Right cardiac atrium (tissue), 5 donors: ENCODE measurements around the gene ABCC1. TPM values are rescaled to one million over a fixed set of nuclear protein-coding genes. Genes with fewer than 3 reads are reported as not detected.
A peak's percentile ranks its signal among the peaks of the same experiment; 100 is the strongest.
"Not testable (repeated sequence)": the region's sequence is repeated elsewhere in the genome, so short reads cannot be mapped to it uniquely, and the experiment has no call there.

Experiments used
- ATAC-seq, 2 donors: fragments of 200-7000 bp; cut with Tn5 transposase; one replicate each; pipeline versions ENCODE4 v1.8.0 to v1.9.1; 2020; ENCODE audit warnings: moderate library complexity in 2 of 2, mild to moderate bottlenecking in 1 of 2
- DNase-seq, 3 donors: peaks; one replicate each; pipeline ENCODE4 v3.0.0-alpha.2; 2020
- H3K27ac ChIP-seq: one replicate; pipeline ENCODE4 v1.5.1; 2013; ENCODE audit warnings: mild to moderate bottlenecking, low read length, control low read depth, moderate library complexity
- H3K27me3 ChIP-seq: one replicate; pipeline ENCODE4 v1.6.1; 2013; ENCODE audit not compliant: control insufficient read depth, insufficient read depth
- H3K4me1 ChIP-seq: one replicate; pipeline ENCODE4 v1.6.1; 2013; ENCODE audit warnings: low read length; ENCODE audit not compliant: control insufficient read depth, insufficient read depth
- H3K4me3 ChIP-seq: one replicate; pipeline ENCODE4 v1.5.1; 2013; ENCODE audit warnings: low read length, control low read depth
- H3K9me3 ChIP-seq: one replicate; pipeline ENCODE4 v1.6.1; 2013; ENCODE audit warnings: low read length; ENCODE audit not compliant: control insufficient read depth
- WGBS: extraction: QIAGEN DNeasy Blood & Tissue Kit; methylation state at CpG from one replicate; pipeline ENCODE4 v1.1.7; 2013; 5-methylcytosine and 5-hydroxymethylcytosine counted together
- intact Hi-C, 4 donors: fragments of 100-400 bp; cut with DNase I; formaldehyde crosslinking; loops; one replicate each; pipeline versions ENCODE4 v1.11.0 to v1.14.0; 2022 to 2023
- polyA plus RNA-seq: library from polyadenylated mRNA; stranded (reverse); fragments of 200-250 nt; gene quantifications from one replicate; pipeline ENCODE4 v1.2.3, GENCODE V29; 2013
- total RNA-seq, 4 donors: library from RNA; stranded (reverse); fragmentation: NEBNext Ultra II Directional; extraction: Animal tissue kit (Norgen Biotek cat#: 25700); gene quantifications; one replicate each; pipeline ENCODE4 v1.2.1, GENCODE V29; 2021
- donor health status: healthy with polysubstance abuse.
- donor health status: DM: no; HTN: yes; CAD: no.
- donor health status: DM: no; HTN: no; CAD: no.
- donor health status: DM: no; HTN: yes; CAD: no; lungs with severe emphysema.
- donor health status: DM: yes; HTN: yes; CAD: no.

Gene ABCC1
- total and polyA plus RNA-seq, 5 donors, result 9.7 to 30.9 (median 24.4) TPM

DNA sequence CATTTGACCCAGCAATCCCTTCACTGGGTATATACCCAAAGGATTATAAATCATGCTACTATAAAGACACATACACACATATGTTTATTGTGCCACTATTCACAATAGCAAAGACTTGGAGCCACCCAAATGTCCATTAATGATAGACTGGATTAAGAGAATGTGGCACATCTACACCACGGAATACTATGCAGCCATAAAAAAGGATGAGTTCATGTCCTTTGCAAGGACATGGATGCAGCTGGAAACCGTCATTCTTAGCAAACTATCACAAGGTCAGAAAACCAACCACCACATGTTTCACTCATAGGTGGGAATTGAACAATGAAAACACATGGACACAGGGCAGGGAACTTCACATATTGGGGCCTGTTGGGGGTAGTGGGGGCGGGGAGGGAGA is 31.1 kb upstream of the ABCC1 start:
- H3K4me1 ChIP-seq, H3K9me3 ChIP-seq, H3K4me3 ChIP-seq, intact Hi-C loops, H3K27me3 ChIP-seq, H3K27ac ChIP-seq, DNase-seq, ATAC-seq: not testable (repeated sequence)
- WGBS, result 83% methylated on average over 3 of the region's 3 CpGs

- H3K27me3 ChIP-seq, result no peaks in the 10 kb centered on the region
- no peak overlapping the region for H3K4me3 ChIP-seq
- intact Hi-C loops, result no loop called here
- H3K4me1 ChIP-seq, result no peaks in the 10 kb centered on the region
- 97% methylated on average over 6 of the region's 6 CpGs for WGBS
- no peak overlapping the region for H3K27ac ChIP-seq
- ATAC-seq (no peak), DNase-seq (no peak)
- H3K9me3 ChIP-seq, result no peaks in the 10 kb centered on the region
Measured at GRCh38 chr16:15919331-15919730, 30.1 kb upstream of the ABCC1 start.

- whole genome bisulfite sequencing, result 94% methylated on average over 13 of the region's 13 CpGs
- no peak for ATAC-seq
- Histone ChIP-seq H3K4me3 (no peak overlapping the region), H3K4me1 (no peaks in the 10 kb centered on the region), H3K9me3 (no peaks in the 10 kb centered on the region), H3K27me3 (no peaks in the 10 kb centered on the region), H3K27ac (no peak overlapping the region)
- intact Hi-C loops, result no loop called here
- DNase-seq, result no peak
Measured at GRCh38 chr16:15924996-15925395, 24.4 kb upstream of the ABCC1 start.

- no peaks in the 10 kb centered on the region for H3K27me3 ChIP-seq
- H3K27ac ChIP-seq, result no peak overlapping the region
- H3K4me3 ChIP-seq, result no peak overlapping the region
- 75% methylated on average over 9 of the region's 9 CpGs for WGBS
- no peak for ATAC-seq
- no peaks in the 10 kb centered on the region for H3K9me3 ChIP-seq
- intact Hi-C loops, result no loop called here
- DNase-seq, result no peak
- no peaks in the 10 kb centered on the region for H3K4me1 ChIP-seq
Measured at GRCh38 chr16:15925631-15926030, 23.8 kb upstream of the ABCC1 start.

- Histone ChIP-seq H3K4me1 (no peaks in the 10 kb centered on the region), H3K27me3 (no peaks in the 10 kb centered on the region), H3K9me3 (no peaks in the 10 kb centered on the region), H3K4me3 (no peak overlapping the region), H3K27ac (no peak overlapping the region)
- ATAC-seq (no peak), DNase-seq (no peak)
- WGBS, result 94% methylated on average over 18 of the region's 18 CpGs
- intact Hi-C loops, result no loop called here
Measured at GRCh38 chr16:15928261-15929104, 20.9 kb upstream of the ABCC1 start.

DNA sequence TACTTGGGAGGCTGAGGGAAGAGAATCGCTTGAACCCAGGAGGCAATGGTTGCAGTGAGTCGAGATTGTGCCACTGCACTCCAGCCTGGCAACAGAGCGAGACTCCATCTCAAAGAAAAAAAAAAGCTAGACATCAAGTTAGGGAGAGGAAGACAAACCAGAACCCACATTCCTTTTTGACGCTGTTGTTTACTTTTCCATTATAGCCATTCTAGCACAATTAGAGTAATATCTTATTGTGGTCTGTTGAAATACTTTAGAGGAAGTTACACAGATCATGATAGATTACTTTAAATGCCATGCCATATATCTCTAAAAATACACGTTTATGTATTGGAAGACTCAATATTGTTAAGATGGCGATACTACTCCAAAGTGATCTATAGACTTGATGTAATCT is 16.5 kb upstream of the ABCC1 start:
- Histone ChIP-seq H3K4me3 (no peak overlapping the region), H3K27ac (no peak overlapping the region), H3K9me3 (no peaks in the 10 kb centered on the region), H3K27me3 (no peaks in the 10 kb centered on the region), H3K4me1 (no peaks in the 10 kb centered on the region)
- DNase-seq (no peak), ATAC-seq (no peak)
- intact Hi-C loops, result no loop called here
- WGBS, result 79% methylated on average over 6 of the region's 6 CpGs

- no peak overlapping the region for H3K27ac ChIP-seq
- no peaks in the 10 kb centered on the region for H3K9me3 ChIP-seq
- no peaks in the 10 kb centered on the region for H3K27me3 ChIP-seq
- intact Hi-C loops, result no loop called here
- H3K4me3 ChIP-seq, result no peak overlapping the region
- H3K4me1 ChIP-seq, result no peaks in the 10 kb centered on the region
- ATAC-seq, result no peak
- no peak for DNase-seq
- WGBS, result 78% methylated on average over 4 of the region's 4 CpGs
Measured at GRCh38 chr16:15933781-15934180, 15.6 kb upstream of the ABCC1 start.

DNA sequence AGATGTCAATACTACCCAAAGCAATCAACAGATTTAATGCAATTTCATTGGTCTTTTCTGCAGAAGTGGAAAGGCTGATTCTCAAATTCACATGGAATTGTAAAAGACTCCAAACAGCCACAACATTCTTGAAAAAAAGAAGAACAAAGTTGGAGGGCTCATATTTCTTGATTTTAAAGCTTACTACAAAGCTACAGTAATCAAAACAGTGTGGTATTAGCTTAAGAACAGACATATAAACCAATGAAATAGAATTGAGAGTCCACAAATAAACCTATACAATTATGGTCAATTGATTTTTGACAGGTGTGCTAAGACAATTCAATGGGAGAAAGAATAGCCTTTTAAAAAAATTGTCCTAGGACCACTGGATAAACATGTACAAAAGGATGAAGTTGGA is 14.4 kb upstream of the ABCC1 start:
- Histone ChIP-seq H3K9me3 (no peaks in the 10 kb centered on the region), H3K27ac (no peak overlapping the region), H3K27me3 (no peaks in the 10 kb centered on the region), H3K4me1 (no peaks in the 10 kb centered on the region), H3K4me3 (no peak overlapping the region)
- ATAC-seq (no peak), DNase-seq (no peak)
- intact Hi-C loops, result no loop called here

- H3K4me3 ChIP-seq, ATAC-seq, H3K27me3 ChIP-seq, H3K4me1 ChIP-seq, intact Hi-C loops, H3K9me3 ChIP-seq, H3K27ac ChIP-seq: not testable (repeated sequence)
- peak in 1 of 3 donors; percentile 58 for DNase-seq
- WGBS, result 88% methylated on average over 6 of the region's 6 CpGs
Measured at GRCh38 chr16:15936809-15937208, 12.6 kb upstream of the ABCC1 start.

GRCh38 chr16:15942931-15943690 is 6.3 kb upstream of the ABCC1 start:
- DNase-seq (no peak), ATAC-seq (no peak)
- intact Hi-C loops, result loop anchor here in 1 of 4 donors (10.0 kb wide), 1 partner anchor 52 kb away; no protein-coding TSS in a partner anchor
- H3K4me3 ChIP-seq, result no peak overlapping the region
- no peak overlapping the region for H3K27ac ChIP-seq
- H3K9me3 ChIP-seq, result no peaks in the 10 kb centered on the region
- H3K4me1 ChIP-seq, result no peaks in the 10 kb centered on the region
- 75% methylated on average over 6 of the region's 6 CpGs for WGBS
- H3K27me3 ChIP-seq, result no peaks in the 10 kb centered on the region

GRCh38 chr16:15946257-15947044 is 3.0 kb upstream of the ABCC1 start:
- no peak for ATAC-seq
- 79% methylated on average over 10 of the region's 10 CpGs for WGBS

More at GRCh38 chr16:15946257-15947044, 3.0 kb upstream of the ABCC1 start:
- Histone ChIP-seq H3K27me3 (no peaks in the 10 kb centered on the region), H3K9me3 (no peaks in the 10 kb centered on the region), H3K4me1 (no peaks in the 10 kb centered on the region), H3K4me3 (no peak overlapping the region), H3K27ac (no peak overlapping the region)
- intact Hi-C loops, result loop anchor here in 1 of 4 donors (10.0 kb wide), 1 partner anchor 48 kb away; no protein-coding TSS in a partner anchor
- DNase-seq, result no peak
